AG04450 (cell line): ENCODE results near the gene CEP104. TPM values are rescaled to one million over a fixed set of nuclear protein-coding genes. Genes with fewer than 3 reads are reported as not detected.
"Not testable (repeated sequence)": the region's sequence is repeated elsewhere in the genome, so short reads cannot be mapped to it uniquely, and the experiment has no call there.

Source experiments
- CTCF ChIA-PET: fragments of 300-600, 350-600 bp; formaldehyde crosslinking; extraction: SDS; loops from one replicate; lab custom pipeline; 2022; ENCODE audit warnings: antibody characterized with exemption, inconsistent platforms; lab: Charles Lee
- POLR2A ChIA-PET: fragments of 350-600 bp; formaldehyde crosslinking; extraction: SDS; loops from one replicate; lab custom pipeline; 2021; ENCODE audit warnings: antibody characterized with exemption, inconsistent platforms; lab: Yijun Ruan, JAX
- DNase-seq: peaks from one replicate; pipeline ENCODE4 v3.0.0-alpha.2; 2011; ENCODE audit warnings: low read depth, low spot score
- H3K27ac ChIP-seq: one replicate; pipeline ENCODE4 v1.5.1; 2012; ENCODE audit warnings: low read depth, low read length, control low read depth
- H3K27me3 ChIP-seq: one replicate; pipeline ENCODE4 v1.6.0; 2012; ENCODE audit warnings: low read length; ENCODE audit not compliant: control insufficient read depth, insufficient read depth
- H3K4me3 ChIP-seq: 2 replicates; pipeline ENCODE4 v1.5.1; 2011; ENCODE audit warnings: mild to moderate bottlenecking, low read depth, low read length, control low read depth
- H3K9me3 ChIP-seq: 2 replicates; pipeline ENCODE4 v1.5.1; 2012; ENCODE audit warnings: low read length; ENCODE audit not compliant: control insufficient read depth, insufficient read depth
- polyA plus RNA-seq: library from polyadenylated mRNA; depleted of rRNA; stranded (reverse); fragments of >200 nt; gene quantifications from 2 replicates; pipeline ENCODE4 v1.2.3, GENCODE V29; 2011
- TF ChIP-seq, protein P1 (sequence below): IDR thresholded peaks from 2 replicates; pipeline ENCODE4 v1.5.1; 2011; ENCODE audit warnings: low read depth, low read length, control low read depth, inconsistent platforms

Gene CEP104
- polyA plus RNA-seq, 1 experiment: 38.4 TPM

DNA sequence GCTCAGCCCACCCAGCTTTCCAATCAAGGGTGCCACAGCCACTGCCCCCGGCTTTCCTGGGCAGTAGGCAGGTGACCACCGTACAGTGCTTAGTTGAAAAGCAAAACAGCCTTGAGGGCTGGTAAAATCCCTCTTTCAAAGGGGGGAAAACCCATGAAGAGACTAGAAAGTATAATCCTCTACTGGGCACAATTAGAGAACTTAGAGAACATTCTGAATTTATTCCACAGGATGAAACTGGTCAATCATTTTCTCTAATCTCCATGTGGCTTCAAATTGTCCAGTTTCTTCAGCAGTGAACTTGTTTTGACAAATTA is 45.5 kb downstream of the CEP104 start:
- Histone ChIP-seq H3K27ac (no peak overlapping the region), H3K4me3 (no peak overlapping the region), H3K27me3 (no peaks in the 10 kb centered on the region), H3K9me3 (peaks cover 12% of the 10 kb centered on the region)
- TF ChIP-seq, protein P1, sequence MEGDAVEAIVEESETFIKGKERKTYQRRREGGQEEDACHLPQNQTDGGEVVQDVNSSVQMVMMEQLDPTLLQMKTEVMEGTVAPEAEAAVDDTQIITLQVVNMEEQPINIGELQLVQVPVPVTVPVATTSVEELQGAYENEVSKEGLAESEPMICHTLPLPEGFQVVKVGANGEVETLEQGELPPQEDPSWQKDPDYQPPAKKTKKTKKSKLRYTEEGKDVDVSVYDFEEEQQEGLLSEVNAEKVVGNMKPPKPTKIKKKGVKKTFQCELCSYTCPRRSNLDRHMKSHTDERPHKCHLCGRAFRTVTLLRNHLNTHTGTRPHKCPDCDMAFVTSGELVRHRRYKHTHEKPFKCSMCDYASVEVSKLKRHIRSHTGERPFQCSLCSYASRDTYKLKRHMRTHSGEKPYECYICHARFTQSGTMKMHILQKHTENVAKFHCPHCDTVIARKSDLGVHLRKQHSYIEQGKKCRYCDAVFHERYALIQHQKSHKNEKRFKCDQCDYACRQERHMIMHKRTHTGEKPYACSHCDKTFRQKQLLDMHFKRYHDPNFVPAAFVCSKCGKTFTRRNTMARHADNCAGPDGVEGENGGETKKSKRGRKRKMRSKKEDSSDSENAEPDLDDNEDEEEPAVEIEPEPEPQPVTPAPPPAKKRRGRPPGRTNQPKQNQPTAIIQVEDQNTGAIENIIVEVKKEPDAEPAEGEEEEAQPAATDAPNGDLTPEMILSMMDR: no peak
- POLR2A ChIA-PET: no interaction called here
- no peak for DNase-seq
- CTCF ChIA-PET: no interaction called here

DNA sequence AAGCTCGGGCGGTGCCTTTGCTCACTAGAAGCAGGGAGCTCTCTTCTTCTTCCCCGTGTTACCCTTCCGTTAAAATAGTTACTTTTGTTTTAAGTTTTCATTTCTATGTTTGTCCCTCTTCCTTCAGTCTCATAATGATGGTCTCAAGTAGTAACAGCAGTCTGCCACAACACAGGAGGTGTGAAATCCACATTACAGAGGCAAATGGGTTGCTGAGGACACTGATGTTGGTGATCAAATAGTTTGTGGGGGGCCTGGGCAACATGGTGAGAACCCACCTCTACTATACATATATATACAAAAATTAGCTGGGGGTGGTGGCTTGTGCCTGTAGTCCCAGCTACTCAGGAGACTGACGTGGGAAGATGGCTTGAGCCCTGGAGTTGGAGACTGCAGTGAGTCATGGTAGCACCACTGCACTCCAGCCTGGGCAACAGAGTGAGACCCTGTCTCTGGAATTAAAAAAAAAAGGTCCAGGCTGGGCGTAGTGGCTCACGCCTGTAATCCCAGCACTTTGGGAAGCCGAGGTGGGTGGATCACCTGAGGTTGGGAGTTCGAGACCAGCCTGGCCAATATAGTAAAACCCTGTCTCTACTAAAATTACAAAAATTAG is 46.8 kb downstream of the CEP104 start:
- H3K9me3 ChIP-seq: peaks cover 12% of the 10 kb centered on the region
- H3K4me3 ChIP-seq, DNase-seq, H3K27me3 ChIP-seq, CTCF ChIA-PET, H3K27ac ChIP-seq: not testable (repeated sequence)
- POLR2A ChIA-PET: interaction anchor here (0.5 kb wide), 1 partner anchor 85 kb away, joined by 3 read pairs; no protein-coding TSS in a partner anchor

GRCh38 chr1:3809680-3810079 is 47.3 kb downstream of the CEP104 start:
- Histone ChIP-seq H3K4me3 (no peak overlapping the region), H3K27ac (no peak overlapping the region), H3K9me3 (peaks cover 12% of the 10 kb centered on the region), H3K27me3 (no peaks in the 10 kb centered on the region)
- no peak for DNase-seq
- CTCF ChIA-PET: no interaction called here
- POLR2A ChIA-PET: no interaction called here
- TF ChIP-seq, protein P1: no peak

- Histone ChIP-seq H3K9me3 (peaks cover 12% of the 10 kb centered on the region), H3K27ac (no peak overlapping the region), H3K27me3 (no peaks in the 10 kb centered on the region), H3K4me3 (no peak overlapping the region)
- DNase-seq: no peak
- CTCF ChIA-PET: no interaction called here
- TF ChIP-seq, protein P1: no peak
- POLR2A ChIA-PET: no interaction called here
Measured at GRCh38 chr1:3807769-3808168, 49.2 kb downstream of the CEP104 start.

DNA sequence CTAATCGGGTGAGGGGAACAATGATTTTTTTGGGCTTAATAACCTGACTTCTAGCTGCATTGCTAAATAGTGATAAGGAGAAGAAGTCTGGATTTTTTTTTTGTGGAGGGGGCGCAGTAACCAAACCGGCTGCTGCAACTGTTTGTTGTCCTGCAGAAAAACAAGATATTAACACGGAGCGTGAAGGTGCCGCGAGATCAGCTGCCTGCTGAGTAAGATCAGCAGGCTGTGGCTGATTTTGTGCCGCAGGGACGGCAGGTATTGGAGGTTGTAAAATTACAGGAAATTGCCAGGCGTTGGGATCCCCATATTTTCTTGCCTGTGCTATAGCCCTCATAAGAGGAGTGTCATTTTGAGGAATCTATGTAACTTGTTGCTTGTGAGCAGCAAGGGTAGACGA is 52.0 kb downstream of the CEP104 start:
- Histone ChIP-seq H3K9me3 (peaks cover 12% of the 10 kb centered on the region), H3K27ac (no peak overlapping the region), H3K27me3 (peaks cover 2% of the 10 kb centered on the region), H3K4me3 (no peak overlapping the region)
- ChIA-PET POLR2A (no interaction called here), CTCF (no interaction called here)
- DNase-seq: no peak
- TF ChIP-seq, protein P1: no peak

GRCh38 chr1:3804627-3804944 is 52.4 kb downstream of the CEP104 start:
- POLR2A ChIA-PET, H3K4me3 ChIP-seq, H3K27me3 ChIP-seq, DNase-seq, H3K27ac ChIP-seq: not testable (repeated sequence)
- CTCF ChIA-PET: interaction anchor here (0.7 to 1.2 kb wide), 2 partner anchors 19 to 80 kb away, joined by 3 read pairs; no protein-coding TSS in a partner anchor
- H3K9me3 ChIP-seq: peaks cover 12% of the 10 kb centered on the region
